MM.1S (cell line): ENCODE measurements around the gene RAPGEF6.
"Not testable (repeated sequence)": the region's sequence is repeated elsewhere in the genome, so short reads cannot be mapped to it uniquely, and the experiment has no call there.

Source experiments
- EZH2 ChIP-seq: fragments of 300-600 bp; sonication (generic); optimal IDR thresholded peaks from 2 replicates; pipeline ENCODE3; 2017; ENCODE audit warnings: low read depth, mild to moderate bottlenecking, antibody characterized with exemption, low read length, mixed read lengths
- EZH2phosphoT487 ChIP-seq: fragments of 300-600 bp; sonication (generic); IDR thresholded peaks from 2 replicates; pipeline ENCODE4 v1.6.1; 2018; ENCODE audit warnings: antibody characterized with exemption, low read length
- TF ChIP-seq, protein P1 (sequence below): fragments of 300-600 bp; sonication (generic); IDR thresholded peaks from 2 replicates; pipeline ENCODE4 v1.5.1; 2016; ENCODE audit warnings: antibody characterized with exemption, low read length, mixed read lengths

DNA sequence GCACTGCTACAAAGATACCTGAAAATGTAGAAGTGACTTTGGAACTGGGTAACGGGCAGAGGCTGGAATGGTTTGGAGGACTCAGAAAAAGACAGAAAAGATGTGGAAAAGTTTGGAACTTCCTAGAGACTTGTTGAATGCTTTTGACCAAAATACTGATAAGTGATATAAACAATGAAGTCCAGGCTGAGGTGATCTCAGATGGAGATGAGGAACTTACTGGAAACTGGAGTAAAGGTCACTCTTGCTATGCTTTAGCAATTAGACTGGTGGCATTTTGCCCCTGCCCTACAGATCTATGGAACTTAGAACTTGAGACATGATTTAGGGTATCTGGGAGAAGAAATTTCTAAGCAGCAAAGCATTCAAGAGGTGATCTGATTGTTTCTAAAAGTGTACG is 41.6 kb downstream of the RAPGEF6 start:
- TF ChIP-seq, protein P1, sequence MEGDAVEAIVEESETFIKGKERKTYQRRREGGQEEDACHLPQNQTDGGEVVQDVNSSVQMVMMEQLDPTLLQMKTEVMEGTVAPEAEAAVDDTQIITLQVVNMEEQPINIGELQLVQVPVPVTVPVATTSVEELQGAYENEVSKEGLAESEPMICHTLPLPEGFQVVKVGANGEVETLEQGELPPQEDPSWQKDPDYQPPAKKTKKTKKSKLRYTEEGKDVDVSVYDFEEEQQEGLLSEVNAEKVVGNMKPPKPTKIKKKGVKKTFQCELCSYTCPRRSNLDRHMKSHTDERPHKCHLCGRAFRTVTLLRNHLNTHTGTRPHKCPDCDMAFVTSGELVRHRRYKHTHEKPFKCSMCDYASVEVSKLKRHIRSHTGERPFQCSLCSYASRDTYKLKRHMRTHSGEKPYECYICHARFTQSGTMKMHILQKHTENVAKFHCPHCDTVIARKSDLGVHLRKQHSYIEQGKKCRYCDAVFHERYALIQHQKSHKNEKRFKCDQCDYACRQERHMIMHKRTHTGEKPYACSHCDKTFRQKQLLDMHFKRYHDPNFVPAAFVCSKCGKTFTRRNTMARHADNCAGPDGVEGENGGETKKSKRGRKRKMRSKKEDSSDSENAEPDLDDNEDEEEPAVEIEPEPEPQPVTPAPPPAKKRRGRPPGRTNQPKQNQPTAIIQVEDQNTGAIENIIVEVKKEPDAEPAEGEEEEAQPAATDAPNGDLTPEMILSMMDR = not testable (repeated sequence)
- TF ChIP-seq EZH2, EZH2phosphoT487: not testable (repeated sequence)
